Measurements from ENCODE around the gene ALLC.

ALLC gene

DNA sequence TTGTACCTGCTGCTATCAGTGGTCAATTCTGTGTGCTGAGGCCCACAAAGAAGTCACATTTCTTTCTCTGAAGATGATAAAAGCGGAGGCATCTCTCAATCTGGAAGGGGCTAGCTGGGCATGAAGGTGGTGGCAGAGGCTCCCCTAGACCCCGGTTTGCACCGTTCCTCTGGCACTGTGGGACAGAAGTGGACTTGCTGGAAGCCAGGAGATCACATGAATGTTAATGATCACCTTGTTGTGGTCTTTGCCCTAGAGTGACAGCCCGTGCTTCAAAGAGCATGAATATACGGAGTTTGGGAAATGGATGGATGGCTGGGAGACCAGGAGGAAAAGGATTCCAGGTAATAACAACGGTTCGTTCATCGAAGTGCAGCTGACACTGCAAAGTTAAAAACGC is 20.2 kb downstream of the ALLC start:
- H3K4me3 ChIP-seq (ENCODE audit: low read depth, low read length) = no peak overlapping the region
- TF ChIP-seq, protein P1, sequence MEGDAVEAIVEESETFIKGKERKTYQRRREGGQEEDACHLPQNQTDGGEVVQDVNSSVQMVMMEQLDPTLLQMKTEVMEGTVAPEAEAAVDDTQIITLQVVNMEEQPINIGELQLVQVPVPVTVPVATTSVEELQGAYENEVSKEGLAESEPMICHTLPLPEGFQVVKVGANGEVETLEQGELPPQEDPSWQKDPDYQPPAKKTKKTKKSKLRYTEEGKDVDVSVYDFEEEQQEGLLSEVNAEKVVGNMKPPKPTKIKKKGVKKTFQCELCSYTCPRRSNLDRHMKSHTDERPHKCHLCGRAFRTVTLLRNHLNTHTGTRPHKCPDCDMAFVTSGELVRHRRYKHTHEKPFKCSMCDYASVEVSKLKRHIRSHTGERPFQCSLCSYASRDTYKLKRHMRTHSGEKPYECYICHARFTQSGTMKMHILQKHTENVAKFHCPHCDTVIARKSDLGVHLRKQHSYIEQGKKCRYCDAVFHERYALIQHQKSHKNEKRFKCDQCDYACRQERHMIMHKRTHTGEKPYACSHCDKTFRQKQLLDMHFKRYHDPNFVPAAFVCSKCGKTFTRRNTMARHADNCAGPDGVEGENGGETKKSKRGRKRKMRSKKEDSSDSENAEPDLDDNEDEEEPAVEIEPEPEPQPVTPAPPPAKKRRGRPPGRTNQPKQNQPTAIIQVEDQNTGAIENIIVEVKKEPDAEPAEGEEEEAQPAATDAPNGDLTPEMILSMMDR (IDR thresholded peaks at IDR 0.05; ENCODE audit: low read depth, low read length) = no peak

DNA sequence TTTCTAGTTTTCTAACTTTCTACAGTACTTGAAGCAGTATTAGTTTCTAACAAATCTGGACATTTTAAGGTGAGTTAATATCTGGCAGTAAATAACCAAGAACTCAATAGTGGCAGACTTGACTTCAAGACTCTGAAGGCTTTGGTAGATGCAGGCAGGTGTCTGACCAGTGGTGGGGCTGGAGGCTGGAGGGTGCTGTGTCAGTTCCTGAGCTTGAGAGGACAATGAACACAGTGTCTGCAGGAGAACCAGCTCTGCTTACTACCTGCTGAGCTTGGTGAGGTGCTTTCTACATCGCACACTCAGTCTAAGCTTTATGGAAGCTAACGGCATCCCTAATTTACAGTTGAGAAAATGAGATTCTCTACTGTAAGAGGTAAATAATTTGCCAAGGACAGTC is 21.2 kb downstream of the ALLC start:
- TF ChIP-seq, protein P1 (IDR thresholded peaks at IDR 0.05; ENCODE audit: low read depth, low read length) = no peak

DNA sequence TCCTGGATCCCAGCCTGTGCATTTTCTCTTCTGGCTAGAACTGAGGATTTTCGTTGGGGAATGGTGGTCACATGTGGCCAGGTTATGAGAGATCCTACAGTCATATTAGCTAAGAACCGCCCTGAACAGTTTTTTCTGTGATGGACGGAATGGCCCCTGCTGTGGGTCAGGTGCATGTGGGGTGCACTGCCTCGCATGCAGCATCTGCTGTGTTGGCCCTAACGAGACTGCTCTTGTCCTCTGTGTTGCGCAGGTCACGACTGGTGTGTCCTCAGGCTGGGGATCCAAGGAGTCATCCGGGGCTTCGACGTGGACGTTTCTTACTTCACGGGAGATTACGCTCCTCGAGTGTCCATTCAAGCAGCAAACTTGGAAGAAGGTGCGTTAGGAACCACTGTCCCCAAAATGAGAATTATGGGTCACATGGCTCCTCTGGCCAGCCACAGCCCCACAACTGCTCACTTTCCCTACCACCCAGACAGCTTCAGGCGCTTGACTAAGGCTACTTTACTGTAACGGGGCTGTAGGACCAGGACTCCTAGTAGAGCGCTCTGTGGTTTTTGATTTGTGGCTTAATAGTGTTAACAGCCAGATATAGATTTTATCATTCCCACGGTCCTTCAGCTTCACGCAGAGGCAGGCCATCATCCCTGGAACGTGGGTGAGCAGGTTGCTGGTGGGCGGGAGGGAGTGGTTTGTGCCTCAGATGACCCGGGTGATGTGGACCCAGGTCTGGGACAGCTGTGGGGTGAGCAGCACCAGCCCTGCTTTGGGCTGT is 21.8 kb downstream of the ALLC start:
- TF ChIP-seq, protein P1 (IDR thresholded peaks at IDR 0.05; ENCODE audit: low read depth, low read length) = no peak
- H3K4me3 ChIP-seq (ENCODE audit: low read depth, low read length) = no peak overlapping the region

More for the DNA sequence above, 21.2 kb downstream of the ALLC start:
- H3K4me3 ChIP-seq (ENCODE audit: low read depth, low read length) = no peak overlapping the region

DNA sequence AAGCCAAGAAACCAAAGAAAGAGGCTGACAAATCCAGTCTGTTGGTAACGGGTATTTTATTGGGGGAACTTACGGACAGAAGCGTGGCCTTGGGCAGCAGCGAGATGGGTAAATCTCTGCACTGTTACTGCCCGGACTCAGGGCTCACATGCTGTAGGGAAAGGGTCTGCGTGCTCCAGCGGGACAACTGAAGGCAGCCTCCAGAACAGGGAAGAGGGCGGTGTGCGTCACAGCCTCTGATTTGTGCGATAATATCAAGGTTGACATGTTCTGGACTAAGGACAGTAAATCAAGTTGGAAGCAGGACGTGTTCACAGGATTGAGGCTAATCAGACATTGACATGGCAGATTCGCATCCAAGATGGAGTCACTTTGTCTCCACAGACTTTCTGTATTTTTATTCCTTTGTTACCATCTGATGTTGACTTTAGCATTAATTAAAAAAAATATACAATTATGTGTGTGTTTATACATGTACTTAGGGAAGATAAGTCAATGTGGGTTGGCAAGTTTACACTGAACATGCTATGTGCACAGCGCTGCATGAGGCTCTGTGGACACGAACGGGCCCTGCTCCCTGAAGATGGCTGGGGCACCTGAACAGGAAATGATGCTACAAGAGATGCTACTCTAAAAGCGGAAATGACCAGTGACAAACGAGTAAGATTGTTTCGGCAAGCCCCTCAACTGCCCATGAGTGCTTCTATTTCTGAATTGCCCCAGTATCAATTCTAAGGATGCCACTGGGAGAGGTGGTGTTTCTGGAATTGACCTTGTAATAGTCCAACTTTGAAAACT is 22.7 kb downstream of the ALLC start:
- no peak overlapping the region for H3K4me3 ChIP-seq (ENCODE audit: low read depth, low read length)
- TF ChIP-seq, protein P1 (IDR thresholded peaks at IDR 0.05; ENCODE audit: low read depth, low read length) = no peak

DNA sequence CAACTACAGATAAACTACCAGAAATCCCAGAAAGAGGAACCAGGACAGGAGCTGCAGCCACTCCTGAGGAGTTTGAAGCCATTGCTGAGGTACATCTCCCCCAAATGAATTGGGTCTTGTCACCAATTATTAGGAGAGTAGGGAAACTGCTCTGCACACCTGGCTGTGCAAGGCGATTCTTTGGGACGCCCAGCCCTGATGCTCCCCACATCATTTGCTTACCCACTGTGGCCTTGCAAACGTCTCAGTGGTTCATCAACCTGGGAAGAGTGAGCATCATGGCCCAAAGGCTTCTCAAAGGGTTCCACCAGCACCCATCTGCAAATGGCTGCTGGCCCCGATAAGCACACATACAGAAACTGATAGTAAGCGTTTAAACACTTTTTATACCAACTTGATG is 23.6 kb downstream of the ALLC start:
- TF ChIP-seq, protein P1 (IDR thresholded peaks at IDR 0.05; ENCODE audit: low read depth, low read length) = no peak
- no peak overlapping the region for H3K4me3 ChIP-seq (ENCODE audit: low read depth, low read length)

DNA sequence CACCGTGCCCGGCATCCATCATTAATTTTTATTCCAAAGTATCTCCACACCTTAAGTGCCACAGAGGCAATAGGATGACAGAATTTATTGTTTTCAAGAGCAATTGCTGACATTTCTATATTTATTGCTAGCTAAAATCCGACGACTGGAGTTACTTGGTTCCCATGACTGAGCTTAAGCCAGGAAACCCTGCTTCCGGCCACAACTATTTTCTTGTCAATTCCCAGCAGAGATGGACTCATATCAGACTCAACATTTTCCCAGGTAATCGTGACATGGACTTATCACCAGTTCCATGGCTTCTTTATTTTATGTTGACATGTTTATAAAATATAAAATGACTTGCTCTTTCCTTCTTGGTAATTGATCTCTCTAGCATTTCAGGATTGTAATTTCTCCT is 24.8 kb downstream of the ALLC start:
- TF ChIP-seq, protein P1 (IDR thresholded peaks at IDR 0.05; ENCODE audit: low read depth, low read length) = no peak
- H3K4me3 ChIP-seq (ENCODE audit: low read depth, low read length) = no peak overlapping the region

Measured in WI38 (cell line).